GM19025 (cell line): Measurements from ENCODE around the gene FN3K.

ENCODE experiments used
- ATAC-seq: cut with Tn5 transposase; IDR thresholded peaks from one replicate; pipeline ENCODE4 v1.9.1; 2021; ENCODE audit warnings: mild to moderate bottlenecking, low read depth, moderate library complexity; ENCODE audit not compliant: unreplicated experiment

Gene FN3K

DNA sequence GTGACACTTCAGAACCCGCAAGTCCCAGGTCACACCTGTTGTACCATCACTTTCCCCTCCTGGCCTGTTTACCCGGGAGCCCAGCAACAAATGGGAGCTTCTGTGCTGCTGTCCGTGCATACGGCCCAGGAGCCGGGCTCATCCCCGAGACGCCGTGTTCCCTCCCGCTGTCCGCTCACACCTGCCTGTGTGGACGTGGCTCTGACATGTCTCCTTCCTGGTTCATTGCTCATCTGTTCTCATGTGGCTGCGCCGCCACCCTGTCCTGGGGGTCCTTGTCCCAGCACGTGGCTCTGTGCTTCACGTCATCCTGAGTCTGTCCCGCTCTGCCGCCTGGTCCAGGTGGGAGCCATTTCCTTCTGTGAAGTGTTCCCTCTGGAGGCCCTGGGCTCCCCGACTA is 54.4 kb downstream of the FN3K start:
- no peak for ATAC-seq

DNA sequence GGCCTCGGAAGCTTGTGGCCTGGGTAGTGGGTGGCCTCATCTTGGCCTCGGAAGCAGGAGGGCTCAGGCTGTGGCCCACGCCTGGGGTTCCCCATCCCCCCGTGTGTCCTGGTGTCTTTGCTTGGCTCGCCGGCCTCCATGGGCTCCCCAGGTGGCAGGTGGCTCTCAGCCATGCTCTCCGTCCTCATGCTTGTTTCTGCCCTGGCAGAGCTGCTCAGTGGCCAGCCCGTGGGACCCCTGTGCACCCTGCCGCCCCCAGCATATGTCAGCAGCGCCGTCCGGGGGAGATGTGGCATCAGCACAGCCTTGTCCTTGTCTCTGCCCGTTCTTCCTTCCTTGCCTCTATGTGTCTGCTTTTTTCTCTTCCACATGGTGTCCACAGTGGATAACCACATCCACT is 55.0 kb downstream of the FN3K start:
- no peak for ATAC-seq

DNA sequence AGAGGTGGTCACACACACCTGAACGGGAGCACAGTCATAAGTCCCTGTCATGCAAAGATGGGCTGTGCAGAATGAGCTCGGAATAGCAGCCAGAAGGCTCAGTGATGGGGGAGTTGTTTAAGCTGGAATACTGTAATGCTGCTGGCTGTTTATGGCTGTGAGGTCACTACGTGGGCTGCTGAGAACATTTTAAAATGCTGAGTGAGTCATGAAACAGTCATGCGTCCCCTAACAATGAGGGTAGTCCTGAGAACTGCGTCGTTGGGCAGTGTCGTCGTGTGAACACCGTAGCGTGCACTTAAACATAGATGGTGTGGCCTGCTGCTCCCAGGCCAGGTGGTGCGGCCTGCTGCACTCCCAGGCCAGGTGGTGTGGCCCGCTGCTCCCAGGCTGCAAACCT is 56.1 kb downstream of the FN3K start:
- ATAC-seq, result no peak

DNA sequence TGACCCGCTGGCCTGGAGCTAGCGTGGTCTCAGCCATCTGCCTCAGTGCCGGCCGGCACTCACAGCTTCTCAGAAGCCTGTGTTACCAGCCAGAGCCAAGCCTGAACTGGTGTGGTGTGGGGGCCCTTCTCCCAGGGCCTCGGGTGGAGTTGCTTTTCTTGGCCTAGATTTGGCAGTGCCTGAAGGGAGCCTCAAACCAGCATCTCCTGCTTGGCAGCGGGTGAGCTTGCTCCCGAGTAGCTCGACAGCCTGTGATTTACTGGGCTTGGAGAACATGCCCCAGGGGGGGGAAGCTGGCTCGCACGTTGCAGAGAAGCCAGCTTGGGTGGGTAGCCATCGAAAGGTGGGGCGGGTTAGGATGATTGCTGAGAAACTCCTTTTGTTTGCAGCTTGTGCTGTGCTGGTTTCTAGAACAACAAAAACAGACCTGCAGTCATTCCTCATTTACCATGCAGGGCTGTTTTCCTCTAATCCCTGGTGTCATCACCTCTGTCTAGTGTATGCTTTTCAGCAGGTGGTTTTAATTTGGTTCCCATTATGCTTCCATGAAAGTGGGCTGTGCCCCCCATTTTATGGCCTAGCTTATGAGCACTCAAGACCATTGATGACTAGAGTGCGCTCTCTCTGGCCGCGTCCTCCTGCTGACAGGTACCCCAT is 58.7 kb downstream of the FN3K start:
- ATAC-seq, result no peak

DNA sequence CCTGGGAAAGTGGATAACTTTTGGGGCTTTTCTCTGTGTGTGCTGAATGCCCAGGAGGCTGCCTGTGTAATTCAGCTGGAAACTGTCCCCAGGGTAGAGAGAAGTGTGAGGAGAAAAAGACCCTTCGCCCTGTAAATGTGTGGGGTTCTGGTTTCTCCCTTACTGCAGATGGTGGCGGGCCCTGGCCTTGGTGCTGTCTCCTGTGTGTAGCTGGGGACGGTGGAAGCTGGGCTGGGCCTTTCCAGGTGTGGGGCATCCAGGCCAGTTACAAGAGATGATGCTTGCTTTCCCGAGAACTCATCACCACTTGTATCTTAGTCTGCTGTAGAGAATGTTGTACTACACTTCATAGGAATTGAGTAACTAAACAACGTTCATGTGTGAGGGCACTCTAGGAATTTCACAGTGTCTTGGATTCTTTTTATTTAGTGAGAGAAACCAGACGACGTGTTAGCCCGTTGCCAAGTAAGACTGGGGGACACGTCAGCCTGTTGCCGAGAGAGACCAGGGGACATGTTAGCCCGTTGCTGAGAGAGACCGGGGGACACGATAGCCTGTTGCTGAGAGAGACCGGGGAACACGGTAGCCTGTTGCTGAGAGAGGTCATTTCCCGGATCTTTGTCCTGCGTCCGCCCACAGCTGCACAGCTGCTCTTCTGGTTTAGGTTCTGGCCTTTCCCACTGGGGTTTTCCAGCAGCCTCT is 59.5 kb downstream of the FN3K start:
- ATAC-seq, result no peak

DNA sequence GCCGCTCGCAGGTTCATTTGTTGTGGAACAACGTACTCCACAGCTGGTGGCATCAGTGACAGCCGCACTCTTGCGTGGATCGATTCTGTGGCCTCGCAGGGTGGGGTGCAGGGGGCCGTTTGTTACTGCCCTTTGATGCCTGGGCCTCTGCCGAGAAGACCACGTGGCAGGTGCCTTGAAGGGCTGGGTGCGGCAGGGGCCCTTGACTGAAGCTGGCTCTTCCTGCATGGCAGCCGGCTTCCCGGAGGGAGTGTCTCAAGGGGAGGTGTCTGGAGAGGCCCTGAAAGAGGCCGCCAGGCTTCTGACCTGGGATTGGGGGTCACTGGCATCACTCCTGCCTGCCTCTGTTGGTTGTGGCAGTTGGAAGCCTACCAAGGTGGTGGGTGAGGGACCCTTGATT is 60.2 kb downstream of the FN3K start:
- no peak for ATAC-seq

DNA sequence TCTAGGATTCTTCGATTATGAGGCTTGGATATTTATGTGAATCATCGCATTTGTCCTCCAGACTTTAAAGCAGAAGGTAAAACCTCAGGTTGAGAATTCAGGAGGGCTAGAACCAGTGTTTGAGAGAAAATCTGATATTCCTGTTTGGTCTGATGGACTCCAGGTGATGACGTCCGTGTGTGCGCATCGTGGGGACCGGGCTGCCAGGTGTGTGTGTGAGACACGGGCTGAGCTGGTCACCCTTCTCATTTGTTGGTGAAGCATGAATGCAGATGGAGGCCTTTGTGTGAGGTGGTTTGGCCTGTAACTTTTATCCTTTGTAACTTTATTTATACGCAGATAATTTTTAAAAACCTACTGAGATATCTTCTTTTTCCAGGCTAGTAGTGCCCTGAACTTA is 61.6 kb downstream of the FN3K start:
- ATAC-seq, result no peak

DNA sequence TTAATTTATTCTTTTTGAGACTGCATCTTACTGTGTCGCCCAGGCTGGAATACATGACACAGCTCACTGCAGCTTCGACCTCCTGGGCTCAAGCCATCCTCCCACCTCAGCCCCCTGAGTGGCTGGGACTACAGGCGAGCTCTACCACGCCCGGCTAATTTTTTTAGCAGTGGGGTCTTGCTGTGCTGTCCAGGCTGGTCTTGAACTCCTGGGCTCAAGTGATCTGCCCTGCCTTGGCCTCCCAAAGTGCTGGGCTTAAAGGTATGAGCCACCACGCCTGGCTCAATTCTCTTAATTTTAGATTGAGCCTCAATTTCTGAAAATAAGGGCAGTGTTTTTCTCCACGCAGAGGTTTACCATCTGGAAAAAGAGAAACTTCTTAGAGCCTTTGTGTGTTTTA is 63.3 kb downstream of the FN3K start:
- ATAC-seq, result no peak

DNA sequence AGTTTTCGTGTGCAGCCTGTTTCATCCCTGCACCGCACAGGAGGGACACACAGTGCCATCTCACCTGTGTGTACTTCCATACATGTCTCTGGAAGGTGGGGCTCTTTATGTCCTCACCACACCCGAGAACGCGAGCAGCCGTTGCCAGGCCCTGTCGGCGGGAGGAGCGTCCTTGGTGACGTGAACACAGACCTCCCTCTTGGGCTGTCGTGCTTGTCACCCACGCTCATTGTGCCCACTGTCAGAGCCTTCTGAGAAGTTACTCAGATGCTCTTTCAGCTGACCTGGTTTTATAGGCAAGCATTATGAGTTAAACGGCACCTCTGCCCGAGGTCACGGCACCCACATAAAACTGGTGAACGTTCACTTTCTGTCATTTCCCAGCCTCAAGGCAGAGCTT is 64.2 kb downstream of the FN3K start:
- ATAC-seq, result no peak
